Measurements from ENCODE around the gene KIN. TPM values are rescaled to one million over a fixed set of nuclear protein-coding genes. Genes with fewer than 3 reads are reported as not detected.
"Not testable (repeated sequence)": the region's sequence is repeated elsewhere in the genome, so short reads cannot be mapped to it uniquely, and the experiment has no call there.

Gene KIN
- total RNA-seq, 4 donors from 2014 or later = 7.1 to 12.8 (median 10.4) TPM

GRCh38 chr10:7720478-7720877, 67.3 kb downstream of the KIN start:
- Histone ChIP-seq H3K4me1 (no peaks in the 10 kb centered on the region), H3K27ac (no peak overlapping the region), H3K27me3 (peaks cover 10% of the 10 kb centered on the region), H3K36me3 (no peaks in the 10 kb centered on the region), H3K9me3 (no peaks in the 10 kb centered on the region), H3K4me3 (no peak overlapping the region)
- WGBS, 2 donors (ENCODE audit: low coverage in 1 of 2) = 65 to 78% methylated on average over 8 to 10 of the region's 10 CpGs
- ATAC-seq = no peak
- TF ChIP-seq POLR2A (IDR thresholded peaks at IDR 0.05) = no peak
- TF ChIP-seq, protein P1, sequence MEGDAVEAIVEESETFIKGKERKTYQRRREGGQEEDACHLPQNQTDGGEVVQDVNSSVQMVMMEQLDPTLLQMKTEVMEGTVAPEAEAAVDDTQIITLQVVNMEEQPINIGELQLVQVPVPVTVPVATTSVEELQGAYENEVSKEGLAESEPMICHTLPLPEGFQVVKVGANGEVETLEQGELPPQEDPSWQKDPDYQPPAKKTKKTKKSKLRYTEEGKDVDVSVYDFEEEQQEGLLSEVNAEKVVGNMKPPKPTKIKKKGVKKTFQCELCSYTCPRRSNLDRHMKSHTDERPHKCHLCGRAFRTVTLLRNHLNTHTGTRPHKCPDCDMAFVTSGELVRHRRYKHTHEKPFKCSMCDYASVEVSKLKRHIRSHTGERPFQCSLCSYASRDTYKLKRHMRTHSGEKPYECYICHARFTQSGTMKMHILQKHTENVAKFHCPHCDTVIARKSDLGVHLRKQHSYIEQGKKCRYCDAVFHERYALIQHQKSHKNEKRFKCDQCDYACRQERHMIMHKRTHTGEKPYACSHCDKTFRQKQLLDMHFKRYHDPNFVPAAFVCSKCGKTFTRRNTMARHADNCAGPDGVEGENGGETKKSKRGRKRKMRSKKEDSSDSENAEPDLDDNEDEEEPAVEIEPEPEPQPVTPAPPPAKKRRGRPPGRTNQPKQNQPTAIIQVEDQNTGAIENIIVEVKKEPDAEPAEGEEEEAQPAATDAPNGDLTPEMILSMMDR (IDR thresholded peaks at IDR 0.05) = no peak
- TF ChIP-seq EP300 (IDR thresholded peaks at IDR 0.05) = no peak
- no peak for TF ChIP-seq POLR2AphosphoS5 (IDR thresholded peaks at IDR 0.05)

DNA sequence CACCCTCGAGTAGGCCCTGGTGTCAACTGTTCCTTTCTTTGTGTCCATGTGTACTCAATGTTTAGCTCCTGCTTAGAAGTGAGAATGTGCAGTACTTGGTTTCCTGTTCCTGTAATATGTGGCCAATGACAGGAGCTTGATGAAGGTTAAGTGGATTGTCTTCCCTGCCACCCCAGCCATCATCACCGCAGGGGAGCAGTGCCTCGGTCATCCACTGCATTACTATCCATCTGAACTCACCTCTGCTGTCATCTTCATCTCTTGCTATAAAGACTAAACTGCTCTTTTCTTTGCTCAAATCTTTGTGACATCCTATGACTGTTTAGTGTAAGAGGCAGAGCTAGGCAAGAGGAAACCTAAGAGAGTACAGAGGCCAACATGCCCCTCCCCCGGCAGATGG, 69.1 kb downstream of the KIN start:
- no peak overlapping the region for H3K27ac ChIP-seq
- WGBS, 2 donors (ENCODE audit: low coverage in 1 of 2) = 50 to 63% methylated on average over 1 of the region's 4 CpGs
- H3K27me3 ChIP-seq = peaks cover 7% of the 10 kb centered on the region
- H3K4me1 ChIP-seq = no peaks in the 10 kb centered on the region
- TF ChIP-seq, protein P1 (IDR thresholded peaks at IDR 0.05) = no peak
- TF ChIP-seq EP300 (IDR thresholded peaks at IDR 0.05) (no peak), POLR2A (IDR thresholded peaks at IDR 0.05) (no peak), POLR2AphosphoS5 (IDR thresholded peaks at IDR 0.05) (no peak)
- no peak overlapping the region for H3K4me3 ChIP-seq
- H3K9me3 ChIP-seq = no peaks in the 10 kb centered on the region
- ATAC-seq = no peak
- H3K36me3 ChIP-seq = no peaks in the 10 kb centered on the region

- no peak overlapping the region for H3K4me3 ChIP-seq
- 84 to 85% methylated on average over 4 of the region's 5 CpGs for WGBS, 2 donors (ENCODE audit: low coverage in 1 of 2)
- TF ChIP-seq POLR2AphosphoS5 (IDR thresholded peaks at IDR 0.05) (no peak), EP300 (IDR thresholded peaks at IDR 0.05) (no peak), POLR2A (IDR thresholded peaks at IDR 0.05) (no peak)
- TF ChIP-seq, protein P1 (IDR thresholded peaks at IDR 0.05) = no peak
- no peaks in the 10 kb centered on the region for H3K9me3 ChIP-seq
- no peaks in the 10 kb centered on the region for H3K36me3 ChIP-seq
- no peaks in the 10 kb centered on the region for H3K4me1 ChIP-seq
- ATAC-seq = no peak
- H3K27ac ChIP-seq = no peak overlapping the region
- peaks cover 7% of the 10 kb centered on the region for H3K27me3 ChIP-seq
Measured at GRCh38 chr10:7717767-7718166, 70.0 kb downstream of the KIN start.

DNA sequence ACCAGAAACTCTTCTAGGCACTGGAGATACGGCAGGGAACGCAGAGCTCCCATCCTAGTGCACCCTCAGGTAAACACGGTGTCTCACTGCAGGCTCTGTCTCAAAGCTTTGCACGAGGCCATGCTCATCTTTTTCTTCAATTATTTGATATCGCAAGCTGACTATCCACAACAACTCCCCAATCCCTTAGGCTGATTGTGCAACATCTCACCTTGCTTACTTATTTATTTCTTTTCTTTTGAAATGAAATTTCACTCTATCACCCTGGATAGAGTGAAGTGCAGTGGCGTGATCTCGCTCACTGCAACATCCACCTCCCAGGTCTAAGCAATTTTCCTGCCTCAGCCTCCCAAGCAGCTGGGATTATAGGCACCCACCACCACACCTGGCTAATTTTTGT, 72.3 kb downstream of the KIN start:
- TF ChIP-seq, protein P1 (IDR thresholded peaks at IDR 0.05) = no peak
- TF ChIP-seq POLR2A (IDR thresholded peaks at IDR 0.05) (no peak), EP300 (IDR thresholded peaks at IDR 0.05) (no peak), POLR2AphosphoS5 (IDR thresholded peaks at IDR 0.05) (no peak)
- H3K4me1 ChIP-seq = no peaks in the 10 kb centered on the region
- no peaks in the 10 kb centered on the region for H3K27me3 ChIP-seq
- no peak overlapping the region for H3K4me3 ChIP-seq
- 85 to 94% methylated on average over 5 to 7 of the region's 7 CpGs for WGBS, 2 donors (ENCODE audit: low coverage in 1 of 2)
- H3K27ac ChIP-seq = no peak overlapping the region
- no peaks in the 10 kb centered on the region for H3K36me3 ChIP-seq
- ATAC-seq = no peak
- no peaks in the 10 kb centered on the region for H3K9me3 ChIP-seq

GRCh38 chr10:7711075-7711474, 76.7 kb downstream of the KIN start:
- H3K36me3 ChIP-seq, ATAC-seq, H3K9me3 ChIP-seq, H3K27ac ChIP-seq, H3K4me1 ChIP-seq, H3K27me3 ChIP-seq, H3K4me3 ChIP-seq: not testable (repeated sequence)
- 89 to 90% methylated on average over 5 of the region's 5 CpGs for WGBS, 2 donors (ENCODE audit: low coverage in 1 of 2)

All from gastroesophageal sphincter (tissue), 4 donors.